Measurements from ENCODE around the gene CACNA1F.

- TF ChIP-seq EZH2phosphoT487 (IDR thresholded peaks at IDR 0.05; ENCODE audit: low read length), result no peak
- no peak for TF ChIP-seq CTCF (IDR thresholded peaks at IDR 0.05; ENCODE audit: low read length)
- TF ChIP-seq EZH2 (optimal IDR thresholded peaks at IDR 0.05; ENCODE audit: low read depth, low read length), result no peak
These were observed 20.3 kb downstream of the CACNA1F start for GRCh38 chrX:49212861-49213260.

Measured in MM.1S (cell line).